GM23338 (cell line): Measurements from ENCODE around the gene RELL1. TPM values are rescaled to one million over a fixed set of nuclear protein-coding genes. Genes with fewer than 3 reads are reported as not detected.

ENCODE experiments used
- ATAC-seq: fragments of 200-7000 bp; cut with Tn5 transposase; 3 replicates; pipeline ENCODE4 v1.9.1; 2020
- DNase-seq: peaks from one replicate; pipeline ENCODE4 v3.0.0-alpha.2; 2015; ENCODE audit warnings: low spot score
- H2AFZ ChIP-seq: fragments of 200-600 bp; sonication (generic); 2 replicates; pipeline ENCODE4 v1.8.0; 2016; ENCODE audit warnings: antibody characterized with exemption, mild to moderate bottlenecking, moderate library complexity
- H3F3A ChIP-seq: fragments of 200-600 bp; sonication (generic); replicated peaks from 2 replicates; pipeline ENCODE4 v1.8.0; 2017; ENCODE audit warnings: antibody characterized with exemption, mixed run types, low read depth
- H3K27ac ChIP-seq: fragments of 200-600 bp; sonication (generic); 2 replicates; pipeline ENCODE4 v1.6.1; 2016; ENCODE audit warnings: low read depth
- H3K27me3 ChIP-seq: fragments of 200-600 bp; sonication (generic); 2 replicates; pipeline ENCODE4 v1.8.0; 2016; ENCODE audit warnings: mild to moderate bottlenecking, mixed run types, moderate library complexity; ENCODE audit not compliant: insufficient read depth
- H3K36me3 ChIP-seq: fragments of 200-600 bp; sonication (generic); 2 replicates; pipeline ENCODE4 v1.8.0; 2016; ENCODE audit warnings: mild to moderate bottlenecking; ENCODE audit not compliant: insufficient read depth
- H3K4me1 ChIP-seq: fragments of 200-600 bp; sonication (generic); 2 replicates; pipeline ENCODE4 v1.8.0; 2016; ENCODE audit warnings: mild to moderate bottlenecking, moderate library complexity; ENCODE audit not compliant: insufficient read depth
- H3K4me2 ChIP-seq: fragments of 200-600 bp; sonication (generic); 2 replicates; pipeline ENCODE4 v1.7.1; 2017; ENCODE audit warnings: mixed run types
- H3K4me3 ChIP-seq: fragments of 200-600 bp; sonication (generic); 2 replicates; pipeline ENCODE4 v1.6.1; 2016; ENCODE audit warnings: mixed run types
- H3K79me2 ChIP-seq: fragments of 200-600 bp; sonication (generic); replicated peaks from 2 replicates; pipeline ENCODE4 v1.8.0; 2017; ENCODE audit warnings: mild to moderate bottlenecking; ENCODE audit not compliant: insufficient read depth
- H3K9me2 ChIP-seq: fragments of 200-600 bp; sonication (generic); 2 replicates; pipeline ENCODE4 v1.8.0; 2017; ENCODE audit not compliant: insufficient read depth
- H4K20me1 ChIP-seq: fragments of 200-600 bp; sonication (generic); replicated peaks from 2 replicates; pipeline ENCODE4 v1.8.0; 2017; ENCODE audit warnings: mild to moderate bottlenecking; ENCODE audit not compliant: insufficient read depth
- H3K27ac Mint-ChIP-seq: 2 replicates; pipeline ENCODE4 v1.8.0; 2020; ENCODE audit warnings: inconsistent platforms, mild to moderate bottlenecking, moderate library complexity, mixed read lengths
- H3K27me3 Mint-ChIP-seq: 3 replicates; pipeline ENCODE4 v1.8.0; 2022; ENCODE audit warnings: low read depth, mild to moderate bottlenecking, moderate library complexity, mixed read lengths, inconsistent platforms; ENCODE audit not compliant: insufficient read depth, poor library complexity
- H3K36me3 Mint-ChIP-seq: 3 replicates; pipeline ENCODE4 v1.8.0; 2021; ENCODE audit warnings: low read depth, mild to moderate bottlenecking, inconsistent platforms, moderate library complexity, mixed read lengths
- H3K4me1 Mint-ChIP-seq: 3 replicates; pipeline ENCODE4 v1.8.0; 2020; ENCODE audit warnings: mild to moderate bottlenecking, inconsistent platforms, mixed read lengths
- H3K4me3 Mint-ChIP-seq: 3 replicates; pipeline ENCODE4 v1.8.0; 2021; ENCODE audit warnings: moderate library complexity, mild to moderate bottlenecking, inconsistent platforms, mixed read lengths
- H3K9me3 Mint-ChIP-seq: 3 replicates; pipeline ENCODE4 v1.8.0; 2020; ENCODE audit warnings: moderate library complexity, mild to moderate bottlenecking, inconsistent platforms, mixed read lengths
- EZH2 ChIP-seq: fragments of 200-600 bp; sonication (generic); IDR thresholded peaks from one replicate; pipeline ENCODE4 v1.8.0; 2017; ENCODE audit warnings: antibody characterized with exemption, mild to moderate bottlenecking, low read depth; ENCODE audit not compliant: unreplicated experiment
- ZNF114 ChIP-seq: fragments of 250-450 bp; sonication (Bioruptor Pico); IDR thresholded peaks from 2 replicates; pipeline ENCODE4 v1.5.0; 2020; ENCODE audit warnings: mild to moderate bottlenecking, moderate library complexity
- polyA plus RNA-seq: library from polyadenylated mRNA; unstranded; fragments of >200 nt; fragmentation: Nextera tagmentation; extraction: Ambion mirVana; gene quantifications from 2 replicates; pipeline ENCODE4 v1.2.1, GENCODE V29; 2016
- total RNA-seq: library from RNA; depleted of rRNA; stranded (reverse); fragments of >200 nt; shearing (Covaris generic); gene quantifications from 2 replicates; pipeline ENCODE4 v1.2.3, GENCODE V29; 2014
- TF ChIP-seq, protein P1 (sequence below), 2 experiments: fragments of 200-600 bp in 1 of 2; sonication (generic) in 1 of 2; conservative IDR thresholded peaks; 2 replicates each; pipeline versions ENCODE4 v1.5.1 to v1.6.1; 2016 to 2017; ENCODE audit warnings: antibody characterized with exemption in 2 of 2, low read depth in 2 of 2, mild to moderate bottlenecking in 2 of 2, moderate library complexity in 1 of 2
- TF ChIP-seq, protein P2 (sequence below): fragments of 250-450 bp; sonication (Bioruptor Pico); IDR thresholded peaks from 2 replicates; pipeline ENCODE4 v1.5.0; 2020; ENCODE audit warnings: mild to moderate bottlenecking, moderate library complexity

Gene RELL1
- total and polyA plus RNA-seq, 2 experiments from 2014 or later: 2.8 to 28.5 TPM

DNA sequence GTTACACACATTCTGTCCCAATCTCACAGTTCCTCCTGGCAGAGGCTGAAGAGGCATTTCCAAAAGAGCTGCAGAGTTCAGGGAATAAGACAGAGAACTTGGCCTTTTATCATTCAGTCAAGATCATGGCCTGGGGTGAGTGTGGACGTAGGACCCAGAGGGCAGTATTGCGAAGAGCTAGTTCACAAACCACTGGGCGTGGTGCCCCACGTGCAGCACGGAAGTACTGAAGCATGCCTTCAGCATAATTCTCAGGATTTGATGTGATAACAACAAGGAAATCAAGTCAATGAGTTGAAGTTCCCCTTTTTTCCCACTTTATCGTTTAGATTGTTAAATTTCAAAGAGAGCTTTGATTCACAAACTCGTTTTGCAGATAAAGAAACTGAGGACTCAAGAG, 117.7 kb downstream of the RELL1 start:
- Histone ChIP-seq H3K79me2 (no peaks in the 10 kb centered on the region), H3K9me2 (no peaks in the 10 kb centered on the region), H3K27me3 (no peaks in the 10 kb centered on the region), H3K36me3 (no peaks in the 10 kb centered on the region), H3K4me3 (no peak overlapping the region), H2AFZ (no peak overlapping the region), H3F3A (no peaks in the 10 kb centered on the region), H3K27ac (no peak overlapping the region), H3K4me1 (no peaks in the 10 kb centered on the region), H3K4me2 (no peak overlapping the region), H4K20me1 (no peaks in the 10 kb centered on the region)
- H3K27me3 Mint-ChIP-seq: no peaks in the 10 kb centered on the region
- ATAC-seq (no peak; the same call in 2 of the 3 replicates), DNase-seq (no peak)
- H3K27ac Mint-ChIP-seq: no peak overlapping the region
- H3K9me3 Mint-ChIP-seq: no peaks in the 10 kb centered on the region; the same call in 2 of the 3 replicates
- TF ChIP-seq, protein P1, sequence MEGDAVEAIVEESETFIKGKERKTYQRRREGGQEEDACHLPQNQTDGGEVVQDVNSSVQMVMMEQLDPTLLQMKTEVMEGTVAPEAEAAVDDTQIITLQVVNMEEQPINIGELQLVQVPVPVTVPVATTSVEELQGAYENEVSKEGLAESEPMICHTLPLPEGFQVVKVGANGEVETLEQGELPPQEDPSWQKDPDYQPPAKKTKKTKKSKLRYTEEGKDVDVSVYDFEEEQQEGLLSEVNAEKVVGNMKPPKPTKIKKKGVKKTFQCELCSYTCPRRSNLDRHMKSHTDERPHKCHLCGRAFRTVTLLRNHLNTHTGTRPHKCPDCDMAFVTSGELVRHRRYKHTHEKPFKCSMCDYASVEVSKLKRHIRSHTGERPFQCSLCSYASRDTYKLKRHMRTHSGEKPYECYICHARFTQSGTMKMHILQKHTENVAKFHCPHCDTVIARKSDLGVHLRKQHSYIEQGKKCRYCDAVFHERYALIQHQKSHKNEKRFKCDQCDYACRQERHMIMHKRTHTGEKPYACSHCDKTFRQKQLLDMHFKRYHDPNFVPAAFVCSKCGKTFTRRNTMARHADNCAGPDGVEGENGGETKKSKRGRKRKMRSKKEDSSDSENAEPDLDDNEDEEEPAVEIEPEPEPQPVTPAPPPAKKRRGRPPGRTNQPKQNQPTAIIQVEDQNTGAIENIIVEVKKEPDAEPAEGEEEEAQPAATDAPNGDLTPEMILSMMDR (conservative IDR thresholded peaks at IDR 0.05; ENCODE audit: low read depth in 2 of 2): no peak
- TF ChIP-seq ZNF114 (CRISPR knock-in tag) (no peak), EZH2 (no peak)
- TF ChIP-seq, protein P2, sequence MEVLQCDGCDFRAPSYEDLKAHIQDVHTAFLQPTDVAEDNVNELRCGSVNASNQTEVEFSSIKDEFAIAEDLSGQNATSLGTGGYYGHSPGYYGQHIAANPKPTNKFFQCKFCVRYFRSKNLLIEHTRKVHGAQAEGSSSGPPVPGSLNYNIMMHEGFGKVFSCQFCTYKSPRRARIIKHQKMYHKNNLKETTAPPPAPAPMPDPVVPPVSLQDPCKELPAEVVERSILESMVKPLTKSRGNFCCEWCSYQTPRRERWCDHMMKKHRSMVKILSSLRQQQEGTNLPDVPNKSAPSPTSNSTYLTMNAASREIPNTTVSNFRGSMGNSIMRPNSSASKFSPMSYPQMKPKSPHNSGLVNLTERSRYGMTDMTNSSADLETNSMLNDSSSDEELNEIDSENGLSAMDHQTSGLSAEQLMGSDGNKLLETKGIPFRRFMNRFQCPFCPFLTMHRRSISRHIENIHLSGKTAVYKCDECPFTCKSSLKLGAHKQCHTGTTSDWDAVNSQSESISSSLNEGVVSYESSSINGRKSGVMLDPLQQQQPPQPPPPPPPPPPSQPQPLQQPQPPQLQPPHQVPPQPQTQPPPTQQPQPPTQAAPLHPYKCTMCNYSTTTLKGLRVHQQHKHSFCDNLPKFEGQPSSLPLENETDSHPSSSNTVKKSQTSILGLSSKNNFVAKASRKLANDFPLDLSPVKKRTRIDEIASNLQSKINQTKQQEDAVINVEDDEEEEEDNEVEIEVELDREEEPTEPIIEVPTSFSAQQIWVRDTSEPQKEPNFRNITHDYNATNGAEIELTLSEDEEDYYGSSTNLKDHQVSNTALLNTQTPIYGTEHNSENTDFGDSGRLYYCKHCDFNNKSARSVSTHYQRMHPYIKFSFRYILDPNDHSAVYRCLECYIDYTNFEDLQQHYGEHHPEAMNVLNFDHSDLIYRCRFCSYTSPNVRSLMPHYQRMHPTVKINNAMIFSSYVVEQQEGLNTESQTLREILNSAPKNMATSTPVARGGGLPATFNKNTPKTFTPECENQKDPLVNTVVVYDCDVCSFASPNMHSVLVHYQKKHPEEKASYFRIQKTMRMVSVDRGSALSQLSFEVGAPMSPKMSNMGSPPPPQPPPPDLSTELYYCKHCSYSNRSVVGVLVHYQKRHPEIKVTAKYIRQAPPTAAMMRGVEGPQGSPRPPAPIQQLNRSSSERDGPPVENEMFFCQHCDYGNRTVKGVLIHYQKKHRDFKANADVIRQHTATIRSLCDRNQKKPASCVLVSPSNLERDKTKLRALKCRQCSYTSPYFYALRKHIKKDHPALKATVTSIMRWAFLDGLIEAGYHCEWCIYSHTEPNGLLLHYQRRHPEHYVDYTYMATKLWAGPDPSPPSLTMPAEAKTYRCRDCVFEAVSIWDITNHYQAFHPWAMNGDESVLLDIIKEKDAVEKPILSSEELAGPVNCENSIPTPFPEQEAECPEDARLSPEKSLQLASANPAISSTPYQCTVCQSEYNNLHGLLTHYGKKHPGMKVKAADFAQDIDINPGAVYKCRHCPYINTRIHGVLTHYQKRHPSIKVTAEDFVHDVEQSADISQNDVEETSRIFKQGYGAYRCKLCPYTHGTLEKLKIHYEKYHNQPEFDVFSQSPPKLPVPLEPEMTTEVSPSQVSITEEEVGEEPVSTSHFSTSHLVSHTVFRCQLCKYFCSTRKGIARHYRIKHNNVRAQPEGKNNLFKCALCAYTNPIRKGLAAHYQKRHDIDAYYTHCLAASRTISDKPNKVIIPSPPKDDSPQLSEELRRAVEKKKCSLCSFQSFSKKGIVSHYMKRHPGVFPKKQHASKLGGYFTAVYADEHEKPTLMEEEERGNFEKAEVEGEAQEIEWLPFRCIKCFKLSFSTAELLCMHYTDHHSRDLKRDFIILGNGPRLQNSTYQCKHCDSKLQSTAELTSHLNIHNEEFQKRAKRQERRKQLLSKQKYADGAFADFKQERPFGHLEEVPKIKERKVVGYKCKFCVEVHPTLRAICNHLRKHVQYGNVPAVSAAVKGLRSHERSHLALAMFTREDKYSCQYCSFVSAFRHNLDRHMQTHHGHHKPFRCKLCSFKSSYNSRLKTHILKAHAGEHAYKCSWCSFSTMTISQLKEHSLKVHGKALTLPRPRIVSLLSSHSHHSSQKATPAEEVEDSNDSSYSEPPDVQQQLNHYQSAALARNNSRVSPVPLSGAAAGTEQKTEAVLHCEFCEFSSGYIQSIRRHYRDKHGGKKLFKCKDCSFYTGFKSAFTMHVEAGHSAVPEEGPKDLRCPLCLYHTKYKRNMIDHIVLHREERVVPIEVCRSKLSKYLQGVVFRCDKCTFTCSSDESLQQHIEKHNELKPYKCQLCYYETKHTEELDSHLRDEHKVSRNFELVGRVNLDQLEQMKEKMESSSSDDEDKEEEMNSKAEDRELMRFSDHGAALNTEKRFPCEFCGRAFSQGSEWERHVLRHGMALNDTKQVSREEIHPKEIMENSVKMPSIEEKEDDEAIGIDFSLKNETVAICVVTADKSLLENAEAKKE (CRISPR knock-in tag): no peak
- H3K4me3 Mint-ChIP-seq: no peak overlapping the region
- no peaks in the 10 kb centered on the region for H3K36me3 Mint-ChIP-seq
- H3K4me1 Mint-ChIP-seq: peaks cover 4% of the 10 kb centered on the region; the same call in 2 of the 3 replicates
